NCI-H82 treated with DMSO at 0.1 percent for 48 hours (cell line): Measurements from ENCODE around the gene TMEM273.

Source experiments
- DNase-seq: peaks from one replicate; lab custom pipeline; 2025; ENCODE audit not compliant: unreplicated experiment; lab: John Stamatoyannopoulos, UW

Gene TMEM273

GRCh38 chr10:49118430-49119074 is 69.6 kb downstream of the TMEM273 start:
- no peak for DNase-seq

GRCh38 chr10:49117376-49118070 is 70.7 kb downstream of the TMEM273 start:
- DNase-seq = no peak

GRCh38 chr10:49116509-49117375 is 71.4 kb downstream of the TMEM273 start:
- DNase-seq = no peak

- DNase-seq = no peak
Observed at GRCh38 chr10:49115796-49116508, 72.2 kb downstream of the TMEM273 start.

GRCh38 chr10:49115015-49115795 is 73.0 kb downstream of the TMEM273 start, which contains the start of gene VSTM4:
VSTM4 (minus strand) TSS chr10:49115522; CDS start chr10:49115485, 37 bp downstream.
- no peak for DNase-seq

GRCh38 chr10:49114718-49115014 is 73.5 kb downstream of the TMEM273 start:
- no peak for DNase-seq

GRCh38 chr10:49113741-49114141 is 74.5 kb downstream of the TMEM273 start:
- no peak for DNase-seq

- DNase-seq = no peak
Observed at GRCh38 chr10:49112851-49113250, 75.3 kb downstream of the TMEM273 start.

- DNase-seq = no peak
Observed at GRCh38 chr10:49112098-49112497, 76.1 kb downstream of the TMEM273 start.

GRCh38 chr10:49111320-49111698 is 76.9 kb downstream of the TMEM273 start:
- no peak for DNase-seq

GRCh38 chr10:49110684-49111319 is 77.4 kb downstream of the TMEM273 start:
- no peak for DNase-seq

GRCh38 chr10:49109669-49110340 is 78.4 kb downstream of the TMEM273 start:
- no peak for DNase-seq

GRCh38 chr10:49108656-49109055 is 79.5 kb downstream of the TMEM273 start:
- no peak for DNase-seq

- no peak for DNase-seq
Observed at GRCh38 chr10:49107887-49108267, 80.3 kb downstream of the TMEM273 start.

GRCh38 chr10:49107111-49107886 is 80.9 kb downstream of the TMEM273 start:
- no peak for DNase-seq

GRCh38 chr10:49106451-49106850 is 81.7 kb downstream of the TMEM273 start:
- DNase-seq = no peak

GRCh38 chr10:49105076-49105475 is 83.1 kb downstream of the TMEM273 start:
- no peak for DNase-seq
